ENCODE results near the gene TNFRSF11A. TPM values are rescaled to one million over a fixed set of nuclear protein-coding genes. Genes with fewer than 3 reads are reported as not detected.

Gene TNFRSF11A
- total and polyA plus RNA-seq, 10 donors = 0.29 to 11.8 (median 4.2) TPM

GRCh38 chr18:62332964-62333695 lies 8.0 kb downstream of the TNFRSF11A start:
- no peak for DNase-seq
- 78 to 90% (median 89%) methylated on average over 12 to 13 of the region's 13 CpGs for WGBS, 5 donors
- Histone ChIP-seq H3K4me1 (peaks cover 3 to 44% (median 27%) of the 10 kb centered on the region in 6 donors), H3K4me3 (no peak overlapping the region), H3K9me3 (no peaks in the 10 kb centered on the region), H3K36me3 (no peaks in the 10 kb centered on the region), H3K27ac (no peak overlapping the region), H3K27me3 (replicated peaks in 1 of 7) (peaks cover 0 to 72% (median 15%) of the 10 kb centered on the region in 7 donors)
- intact Hi-C loops (cut with DNase I; ENCODE audit: low total_unique reads) = no loop called here
- TF ChIP-seq POLR2A (IDR thresholded peaks at IDR 0.05) (no peak), CTCF (IDR thresholded peaks at IDR 0.05 in 8 of 11, conservative IDR thresholded peaks at IDR 0.05 in 3 of 11) (no peak), POLR2AphosphoS5 (IDR thresholded peaks at IDR 0.05) (no peak)

DNA sequence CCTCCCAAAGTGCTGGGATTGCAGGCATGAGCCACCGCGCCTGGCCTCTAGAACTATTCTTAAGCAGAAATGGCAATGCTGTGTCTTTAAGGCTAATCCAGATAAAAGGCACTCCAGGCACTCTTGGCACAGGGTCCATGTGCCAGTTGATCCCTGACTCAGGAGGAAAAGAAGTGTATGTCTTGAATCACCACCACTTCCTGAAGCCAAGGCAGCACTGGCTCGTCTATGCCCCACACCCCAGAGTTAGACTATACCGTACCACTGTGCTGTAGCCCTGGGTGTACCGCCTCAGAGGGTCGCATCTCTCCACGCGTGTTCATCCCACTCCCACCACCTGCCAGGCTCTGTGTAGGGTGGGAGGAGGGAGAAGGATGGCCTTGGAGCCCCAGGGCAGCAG lies 9.0 kb downstream of the TNFRSF11A start:
- intact Hi-C loops (cut with DNase I; ENCODE audit: low total_unique reads) = no loop called here
- TF ChIP-seq CTCF (IDR thresholded peaks at IDR 0.05 in 8 of 11, conservative IDR thresholded peaks at IDR 0.05 in 3 of 11) (no peak), POLR2AphosphoS5 (IDR thresholded peaks at IDR 0.05) (no peak), POLR2A (IDR thresholded peaks at IDR 0.05) (no peak)
- 81 to 90% (median 87%) methylated on average over 8 of the region's 8 CpGs for WGBS, 5 donors
- H3K9me3 ChIP-seq = no peaks in the 10 kb centered on the region
- H3K27ac ChIP-seq = no peak overlapping the region
- no peak for DNase-seq
- no peaks in the 10 kb centered on the region for H3K36me3 ChIP-seq
- H3K4me3 ChIP-seq = no peak overlapping the region
- H3K4me1 ChIP-seq = peaks cover 3 to 40% (median 23%) of the 10 kb centered on the region in 6 donors
- peaks cover 0 to 65% (median 8%) of the 10 kb centered on the region in 7 donors for H3K27me3 ChIP-seq (replicated peaks in 1 of 7)

DNA sequence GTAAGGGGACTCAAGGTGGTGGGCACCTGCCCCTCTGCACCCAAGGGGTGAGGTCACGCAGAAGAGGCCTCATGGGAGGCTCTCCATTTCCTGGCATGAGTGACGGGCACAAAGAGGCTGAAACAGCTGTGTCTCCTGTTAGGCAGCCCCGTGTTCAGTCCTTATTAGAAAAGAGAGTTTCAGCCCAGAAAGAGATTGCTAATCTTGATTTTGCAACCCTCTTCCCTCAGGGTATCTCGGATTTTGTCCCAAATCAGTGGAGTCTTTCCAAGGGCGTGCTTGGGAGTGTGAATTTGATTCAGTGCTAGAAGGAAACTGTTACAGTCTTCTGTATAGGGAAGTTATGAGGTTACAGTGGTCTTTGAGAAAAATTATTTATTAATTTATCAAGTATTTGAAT lies 10.4 kb downstream of the TNFRSF11A start:
- no peaks in the 10 kb centered on the region for H3K36me3 ChIP-seq
- H3K27ac ChIP-seq = no peak overlapping the region
- no peak for TF ChIP-seq CTCF (IDR thresholded peaks at IDR 0.05 in 8 of 11, conservative IDR thresholded peaks at IDR 0.05 in 3 of 11)
- TF ChIP-seq POLR2A (IDR thresholded peaks at IDR 0.05) = no peak
- no peak for TF ChIP-seq POLR2AphosphoS5 (IDR thresholded peaks at IDR 0.05)
- WGBS, 5 donors = 61 to 82% (median 67%) methylated on average over 5 of the region's 5 CpGs
- H3K9me3 ChIP-seq = no peaks in the 10 kb centered on the region
- H3K4me3 ChIP-seq = no peak overlapping the region
- peaks cover 0 to 56% (median 0%) of the 10 kb centered on the region in 7 donors for H3K27me3 ChIP-seq (replicated peaks in 1 of 7)
- peaks cover 0 to 28% (median 12%) of the 10 kb centered on the region in 6 donors for H3K4me1 ChIP-seq
- no peak for DNase-seq
- intact Hi-C loops (cut with DNase I; ENCODE audit: low total_unique reads) = no loop called here

DNA sequence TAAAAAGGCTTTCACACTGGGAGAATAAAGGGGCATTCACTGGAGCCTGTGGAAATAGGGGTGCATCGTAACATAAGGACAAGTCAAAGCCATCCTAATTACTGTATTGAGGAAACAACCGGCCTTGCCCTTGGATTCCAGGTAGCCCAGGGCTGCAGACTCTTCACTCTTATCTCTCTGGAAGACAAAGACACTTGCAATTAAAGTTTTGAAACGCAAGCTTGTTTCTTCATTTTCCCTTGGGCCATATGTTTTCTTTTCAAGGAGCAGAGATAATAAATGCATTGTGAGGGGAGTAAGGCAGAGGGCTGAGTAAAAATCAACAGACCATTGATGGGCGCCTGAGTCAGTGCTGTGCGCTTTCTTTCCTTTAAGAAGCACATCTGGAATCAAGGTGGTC lies 11.5 kb downstream of the TNFRSF11A start:
- intact Hi-C loops (cut with DNase I; ENCODE audit: low total_unique reads) = no loop called here
- Histone ChIP-seq H3K4me1 (peaks cover 0 to 18% (median 4%) of the 10 kb centered on the region in 6 donors), H3K27me3 (replicated peaks in 1 of 7) (peaks cover 0 to 45% (median 0%) of the 10 kb centered on the region in 7 donors), H3K36me3 (no peaks in the 10 kb centered on the region), H3K4me3 (no peak overlapping the region), H3K9me3 (no peaks in the 10 kb centered on the region), H3K27ac (no peak overlapping the region)
- no peak for DNase-seq
- 88 to 93% (median 91%) methylated on average over 5 of the region's 5 CpGs for WGBS, 5 donors
- TF ChIP-seq CTCF (IDR thresholded peaks at IDR 0.05 in 8 of 11, conservative IDR thresholded peaks at IDR 0.05 in 3 of 11) (no peak), POLR2AphosphoS5 (IDR thresholded peaks at IDR 0.05) (no peak), POLR2A (IDR thresholded peaks at IDR 0.05) (no peak)

Measured in spleen (tissue), 11 donors.